Inferior parietal cortex (tissue), 1 donor: ENCODE results near the gene MINDY1.

Experiments
- DNase-seq: peaks from one replicate; pipeline ENCODE4 v3.0.0-alpha.2; 2016; ENCODE audit errors: extremely low spot score

MINDY1 gene

DNA sequence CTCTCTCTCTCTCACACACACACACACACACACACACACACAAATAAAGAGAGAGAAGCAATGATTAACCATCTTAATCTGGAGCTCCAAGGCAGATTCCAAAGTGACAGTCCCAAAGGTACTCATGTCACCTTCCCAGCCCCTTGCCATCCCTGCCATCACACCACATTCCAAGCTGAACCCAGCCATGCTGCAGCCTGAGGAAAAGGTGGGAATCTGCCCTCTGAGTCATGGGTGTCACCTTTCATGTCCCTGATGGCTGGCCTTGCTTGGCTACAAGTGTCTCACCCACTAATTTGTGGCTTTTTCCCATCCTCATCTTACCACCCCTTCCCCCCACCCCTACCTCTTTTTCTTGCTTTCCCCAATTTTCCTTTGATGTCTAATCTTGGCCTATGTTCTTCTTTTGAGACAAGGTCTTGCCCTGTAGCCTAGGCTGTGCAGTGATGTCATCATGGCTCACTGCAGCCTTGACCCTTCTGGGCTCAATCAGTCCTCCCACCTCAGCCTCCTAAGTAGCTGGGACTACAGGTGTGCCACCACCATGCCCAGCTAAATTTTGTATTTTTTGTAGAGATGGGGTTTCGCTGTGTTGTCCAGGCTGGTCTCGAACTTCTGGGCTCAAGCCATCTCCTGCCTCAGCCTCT lies 21.4 kb downstream of the MINDY1 start:
- DNase-seq, result no peak

DNA sequence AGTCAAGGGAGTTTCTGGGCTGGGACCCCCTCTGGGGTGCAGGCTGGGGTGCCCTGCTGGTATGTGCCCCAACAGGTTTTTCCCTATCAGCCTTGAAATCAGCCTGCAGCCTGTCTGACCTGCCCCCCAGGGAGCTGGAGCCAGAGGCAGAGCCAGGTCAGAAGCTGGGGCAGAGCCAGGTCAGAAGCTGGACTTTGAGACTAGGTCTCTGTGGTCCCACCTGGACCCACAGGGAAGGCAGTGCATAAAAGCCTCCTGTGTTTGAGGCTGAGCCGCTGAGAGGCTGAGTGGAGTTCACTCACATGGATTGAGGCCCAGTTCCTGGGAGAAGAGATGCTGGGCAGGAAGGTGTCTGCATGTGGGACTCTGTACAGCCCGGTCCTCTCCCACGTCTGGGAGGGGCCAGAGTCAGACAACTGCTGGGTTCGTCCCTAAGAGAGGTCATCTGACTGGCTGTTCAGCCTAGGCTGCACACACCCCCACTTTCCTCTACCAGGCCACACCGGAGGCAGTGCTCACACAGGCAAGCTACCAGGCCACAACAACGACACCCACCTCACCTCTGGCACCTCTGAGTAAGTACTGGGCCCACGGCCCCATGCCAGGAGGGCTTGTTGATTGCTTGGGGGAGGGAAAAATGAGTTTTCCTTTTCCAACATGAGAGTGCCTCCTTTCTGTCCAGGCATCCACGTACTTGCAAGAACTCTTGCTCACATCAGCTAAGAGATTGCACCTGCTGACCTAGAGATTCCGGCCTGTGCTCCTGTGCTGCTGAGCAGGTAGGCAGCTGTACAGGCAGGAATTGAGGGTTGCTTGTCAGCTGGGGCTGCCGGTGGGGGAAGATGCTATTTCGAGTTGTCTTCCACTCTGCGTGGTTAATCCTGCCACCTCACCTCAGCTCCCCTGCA lies 24.6 kb downstream of the MINDY1 start, which contains the start of gene ANXA9:
TSS of gene ANXA9 (plus strand) at position 488 of the 908 bp plus-strand sequence. CDS start 814 bp downstream, outside the sequence.
- no peak for DNase-seq

DNA sequence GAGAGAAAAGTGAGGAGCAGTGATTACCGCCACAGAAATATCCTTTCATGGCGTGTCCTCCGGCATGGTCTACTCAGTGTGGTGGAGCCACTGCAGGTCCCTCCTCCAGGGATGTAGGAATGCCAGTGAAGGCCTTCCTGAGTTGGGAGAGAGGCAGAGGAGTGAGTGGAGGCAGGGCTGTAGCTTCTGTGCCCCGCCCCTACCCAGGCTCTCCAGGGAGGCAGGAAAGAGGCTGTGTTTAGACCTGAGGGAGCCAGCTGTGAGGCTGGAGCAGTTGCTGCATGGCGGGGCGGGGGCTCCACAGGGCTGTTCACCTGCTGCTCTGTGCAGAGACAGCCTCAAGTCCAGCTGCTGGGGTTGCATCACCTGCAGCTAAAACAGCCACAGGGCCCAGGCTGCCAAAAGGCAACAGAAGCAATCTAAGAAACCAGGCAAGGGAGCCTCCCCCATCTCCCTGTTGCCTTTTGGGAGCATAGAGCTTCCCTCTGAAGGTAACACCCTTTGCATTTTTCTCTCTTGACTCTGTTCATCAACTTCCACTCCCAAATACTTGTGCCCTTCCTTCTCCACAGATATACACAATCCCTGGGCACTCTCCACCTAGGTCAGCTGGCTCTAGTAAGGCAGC lies 25.4 kb downstream of the MINDY1 start:
- no peak for DNase-seq

DNA sequence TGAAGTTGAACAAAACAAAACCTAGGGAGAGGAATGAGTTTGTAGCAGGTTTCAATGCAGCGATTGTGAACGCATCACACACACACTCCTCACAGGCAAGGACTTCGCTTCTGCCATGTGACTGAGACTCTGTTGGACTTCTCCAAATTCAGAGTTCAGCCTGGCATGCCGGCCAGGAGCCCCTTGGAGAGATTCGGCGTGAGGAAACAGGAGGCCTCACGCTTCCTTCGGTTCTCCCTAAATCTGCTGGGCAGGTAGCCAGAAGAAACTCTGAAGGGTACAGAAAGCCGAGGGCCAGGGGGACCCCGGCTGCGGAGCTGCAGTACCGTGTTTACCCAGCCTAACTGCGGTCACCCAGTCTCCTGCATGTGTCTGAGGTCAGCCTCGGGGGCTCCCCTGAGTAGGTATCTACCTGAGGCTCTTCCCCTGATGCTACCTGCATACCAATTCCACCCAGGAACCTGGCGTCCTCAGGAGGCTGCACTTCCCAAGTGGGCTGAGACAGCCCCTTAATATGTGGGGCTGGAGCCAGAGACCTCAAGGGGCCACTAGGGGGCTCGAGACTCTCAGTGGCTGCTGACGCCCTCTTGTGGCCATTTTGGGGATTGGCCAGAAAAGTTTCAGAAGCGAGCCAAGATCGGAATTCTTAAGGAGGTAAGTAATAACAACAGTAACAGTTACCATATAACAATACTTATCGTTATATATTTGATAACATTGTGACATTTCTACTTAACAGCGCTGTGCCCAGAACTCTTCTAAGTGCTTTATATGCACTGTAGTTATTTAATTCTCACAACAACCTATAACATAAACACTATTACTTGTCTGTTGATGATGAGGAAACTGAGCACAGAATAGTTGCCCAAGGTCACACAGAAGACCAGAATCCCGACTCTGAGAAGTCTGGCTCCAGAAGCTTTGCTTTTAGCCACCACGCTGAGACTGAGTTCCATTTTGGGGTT lies 27.3 kb downstream of the MINDY1 start:
- peak; percentile 99 for DNase-seq

DNA sequence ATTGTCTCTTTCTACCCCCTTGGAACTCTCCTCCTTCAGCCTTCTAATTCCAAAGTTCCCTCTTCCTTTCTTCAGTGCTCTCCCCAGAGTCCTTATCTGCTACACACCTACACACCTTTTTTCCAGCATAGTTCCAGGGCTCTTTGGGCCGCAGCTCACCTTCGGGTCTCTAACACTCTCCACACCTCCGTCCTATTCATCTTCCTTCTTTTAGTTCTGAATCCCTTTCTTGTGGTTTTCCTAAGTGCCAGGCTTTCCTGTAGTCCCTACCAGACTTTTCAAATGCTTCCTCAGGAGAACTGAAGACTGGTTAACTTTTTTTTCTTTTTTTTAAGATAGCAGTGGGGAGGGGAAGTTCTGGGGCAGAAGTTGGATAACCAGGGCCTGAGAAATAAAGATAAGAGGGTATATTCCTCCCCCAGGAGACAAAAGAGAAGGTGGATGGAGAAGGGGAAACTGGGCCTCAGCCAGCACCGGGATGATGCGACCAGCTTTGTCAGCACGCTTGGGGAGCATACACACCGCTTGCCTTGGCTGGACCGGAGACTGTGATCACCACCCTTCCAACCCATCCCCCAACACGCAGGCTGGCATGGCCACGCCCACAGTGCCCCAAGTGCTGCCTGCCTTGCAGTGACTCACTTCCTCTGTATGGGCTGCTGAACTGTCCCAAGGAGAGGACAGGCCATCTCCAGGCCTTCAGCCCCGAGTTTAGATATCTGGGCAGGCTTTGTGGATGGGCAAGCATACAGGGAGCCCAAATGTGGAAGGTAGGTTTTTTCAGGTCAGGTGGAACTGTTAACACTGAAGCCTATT lies 29.6 kb downstream of the MINDY1 start:
- peak; percentile 72 for DNase-seq

DNA sequence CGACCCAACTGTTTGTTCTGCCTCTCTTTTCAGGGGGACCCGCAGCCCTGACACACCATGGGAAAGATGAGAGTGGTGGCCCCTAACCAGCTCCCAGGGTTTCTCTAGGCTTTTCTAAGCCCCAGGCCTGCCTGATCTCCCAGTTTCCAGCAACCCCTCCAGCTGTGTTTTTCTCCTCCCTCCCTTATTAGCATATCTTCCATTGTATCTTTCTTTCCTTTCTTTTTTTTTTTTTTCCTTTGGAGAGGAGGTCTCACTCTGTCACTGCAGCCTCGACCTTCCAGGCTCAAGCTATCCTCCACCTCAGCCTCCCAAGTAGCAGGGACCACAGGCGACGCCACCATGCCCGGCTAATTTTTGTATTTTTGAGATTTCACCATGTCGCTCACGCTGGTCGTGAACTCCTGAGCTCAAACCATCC lies 30.3 kb downstream of the MINDY1 start:
- DNase-seq, result no peak

DNA sequence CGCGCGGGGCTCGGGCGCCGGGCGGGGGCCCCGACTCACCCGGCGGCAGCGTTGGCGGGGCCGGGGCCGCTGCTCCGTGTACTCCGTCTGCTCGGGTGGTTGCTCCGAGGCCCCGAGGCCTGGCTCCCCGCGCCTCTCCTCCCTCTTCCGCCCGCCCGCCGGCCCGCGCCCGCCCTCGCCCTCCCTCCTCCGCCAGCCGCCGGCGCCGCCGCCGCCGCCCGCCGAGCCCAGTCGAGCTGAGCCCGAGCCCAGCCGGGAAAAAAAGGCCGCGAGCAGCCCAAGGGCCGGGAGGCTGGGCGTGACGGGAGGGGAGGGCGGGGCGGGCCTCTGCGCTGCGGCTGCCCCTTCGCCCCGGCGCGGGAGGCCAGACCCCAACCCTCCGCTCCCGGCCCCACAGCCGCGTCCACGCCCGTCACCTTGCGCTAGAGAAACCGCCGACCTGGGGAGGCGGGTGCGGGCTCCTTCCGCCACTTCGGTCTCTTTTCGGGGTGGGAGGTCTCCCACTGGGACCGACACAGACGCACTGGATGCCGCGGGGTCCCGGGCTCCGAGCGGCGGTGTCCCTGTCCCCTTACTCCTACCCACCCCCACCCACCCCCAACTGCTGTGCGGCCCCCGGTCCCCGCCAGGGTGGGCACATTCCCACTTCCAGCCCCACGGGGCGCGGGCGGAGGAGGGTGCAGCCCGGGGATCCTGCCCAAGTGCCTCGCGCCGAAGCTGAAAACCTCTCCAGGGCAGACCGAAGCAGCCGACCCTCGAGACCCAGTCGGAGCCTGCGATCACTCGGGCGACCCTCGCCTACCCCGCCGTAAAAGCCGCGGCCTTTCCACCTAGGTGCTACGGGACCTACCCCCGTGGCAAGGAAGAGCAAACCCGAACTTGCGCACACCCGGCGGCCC lies 31.9 kb downstream of the MINDY1 start, which contains the start of gene CERS2:
TSS of gene CERS2 (minus strand) at position 256 of the 899 bp plus-strand sequence. CDS start 5,745 bp downstream, outside the sequence.
- DNase-seq, result no peak

DNA sequence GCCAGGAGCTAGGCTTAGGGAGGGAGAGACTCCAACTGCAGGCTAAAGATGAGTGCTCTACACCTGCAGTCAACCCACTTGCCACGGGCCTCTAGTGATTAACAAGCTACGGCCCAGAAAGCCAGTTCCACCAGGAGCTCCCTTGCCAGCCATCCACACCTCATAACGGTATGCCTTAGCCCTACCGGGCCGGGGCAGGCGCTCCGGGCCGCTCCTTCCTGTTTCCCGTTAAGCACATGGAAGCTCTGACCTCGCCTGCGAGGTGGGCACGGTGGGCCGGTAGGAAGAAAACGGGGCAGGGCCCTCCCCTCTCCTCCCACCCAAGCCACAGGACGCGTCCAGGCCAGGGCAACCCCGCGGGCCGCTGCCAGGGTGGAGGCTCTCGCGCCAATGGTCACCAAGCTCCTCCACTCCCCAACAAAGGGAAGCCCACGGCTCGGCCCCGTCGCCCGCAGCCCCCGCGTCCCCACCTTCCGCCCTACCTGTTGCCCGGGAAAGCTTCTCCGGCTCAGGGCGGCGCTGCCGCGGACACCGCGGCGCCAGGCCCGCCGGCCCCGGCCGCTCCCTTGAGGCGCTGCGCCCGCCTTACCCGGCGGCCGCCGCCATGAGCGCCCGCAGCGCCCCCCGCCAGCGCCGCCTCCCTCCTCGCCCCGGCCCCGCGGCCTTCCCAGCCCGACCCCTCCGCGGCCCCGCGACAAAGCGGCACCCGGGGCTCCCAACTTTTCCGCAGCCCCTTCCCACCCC lies 32.7 kb downstream of the MINDY1 start:
- DNase-seq, result no peak

DNA sequence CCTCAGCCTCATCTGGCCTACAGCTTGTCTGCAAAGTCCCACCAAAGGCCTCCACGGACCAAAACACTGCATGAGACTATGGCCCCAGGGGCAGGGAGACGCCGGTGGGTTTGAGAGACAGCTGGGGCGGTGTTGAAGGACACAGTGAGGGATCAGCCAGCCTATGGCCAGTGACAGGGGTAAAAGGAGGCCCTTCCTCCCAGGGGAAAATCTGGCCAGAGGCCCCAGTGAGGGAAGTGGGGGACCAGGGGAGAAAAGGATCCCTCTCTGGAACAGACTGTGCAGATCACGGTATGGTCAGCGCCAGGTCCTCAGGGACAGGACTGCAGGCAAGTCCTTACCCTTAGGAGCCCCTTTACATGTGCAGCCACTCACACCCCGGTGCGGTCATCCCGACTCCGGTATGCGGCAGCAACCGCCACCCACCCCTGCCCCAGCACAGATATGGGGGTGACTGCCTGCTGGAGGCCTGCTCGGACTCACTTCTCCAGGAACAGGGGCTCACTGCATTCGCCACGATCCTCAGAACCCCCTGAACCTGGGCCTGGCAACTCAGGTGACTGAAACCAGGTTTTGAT lies 33.4 kb downstream of the MINDY1 start:
- DNase-seq, result no peak

DNA sequence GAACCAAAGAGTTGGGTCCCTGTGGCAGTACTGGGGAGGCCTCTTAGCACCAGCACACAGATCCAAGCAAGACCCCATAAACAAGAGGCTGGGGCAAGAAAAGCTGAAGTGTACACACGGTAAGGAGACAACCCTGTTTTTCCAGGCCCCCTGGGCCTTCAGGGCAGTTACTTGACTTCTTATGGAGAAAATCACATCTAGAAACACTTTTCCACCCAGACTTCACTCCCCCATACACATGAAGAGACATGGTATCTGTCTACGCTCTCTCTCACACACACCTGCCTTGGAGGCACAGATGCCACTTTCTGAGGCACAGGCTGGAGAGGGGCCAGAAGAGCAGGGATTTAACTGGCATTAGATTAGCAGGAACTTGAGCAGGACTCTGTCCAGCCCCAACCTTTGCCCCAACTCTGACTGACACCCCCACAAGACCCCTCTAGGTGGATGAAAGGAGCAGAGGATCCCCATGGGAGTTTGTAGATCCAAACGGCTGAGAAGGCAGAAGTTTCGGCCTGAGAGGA lies 34.2 kb downstream of the MINDY1 start:
- no peak for DNase-seq

DNA sequence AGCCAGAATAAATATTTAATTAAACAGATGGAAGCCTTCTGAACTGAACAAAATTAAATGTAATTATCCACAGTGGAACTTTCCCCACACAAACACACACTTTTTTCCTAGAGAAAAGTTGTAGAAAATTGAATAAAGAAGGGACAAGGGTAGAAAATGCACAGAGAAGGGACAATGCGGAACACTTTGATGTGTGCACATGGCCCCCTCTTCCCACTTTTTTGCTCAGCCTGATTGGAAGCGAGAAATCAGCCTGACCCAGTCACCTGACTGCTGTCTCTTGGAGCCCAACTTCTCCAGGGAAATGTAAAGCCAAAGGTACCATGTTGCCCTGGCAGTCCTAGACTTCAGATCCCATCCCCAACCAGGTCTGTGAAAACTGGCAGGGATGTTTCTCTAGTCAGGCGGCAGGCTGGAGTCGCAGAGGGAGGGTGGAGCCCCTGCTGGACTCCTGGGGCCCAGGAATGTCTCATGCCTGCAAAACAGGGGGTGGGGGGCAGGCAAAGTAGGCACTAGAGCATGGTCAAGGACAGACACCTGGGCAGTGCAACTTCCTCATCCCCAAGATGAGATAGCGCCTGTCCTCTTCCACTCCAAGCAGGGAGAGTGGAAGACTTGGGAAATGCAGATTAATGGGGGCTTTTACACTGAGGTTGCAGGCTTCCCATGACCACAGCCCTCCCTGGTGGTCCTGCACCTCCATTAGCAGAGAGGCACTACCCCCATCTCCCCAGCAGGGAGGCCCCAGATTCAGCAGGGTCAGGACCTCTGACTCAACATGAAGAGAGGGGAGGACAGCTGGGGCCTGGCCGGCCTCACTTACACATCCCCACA lies 34.9 kb downstream of the MINDY1 start:
- no peak for DNase-seq

DNA sequence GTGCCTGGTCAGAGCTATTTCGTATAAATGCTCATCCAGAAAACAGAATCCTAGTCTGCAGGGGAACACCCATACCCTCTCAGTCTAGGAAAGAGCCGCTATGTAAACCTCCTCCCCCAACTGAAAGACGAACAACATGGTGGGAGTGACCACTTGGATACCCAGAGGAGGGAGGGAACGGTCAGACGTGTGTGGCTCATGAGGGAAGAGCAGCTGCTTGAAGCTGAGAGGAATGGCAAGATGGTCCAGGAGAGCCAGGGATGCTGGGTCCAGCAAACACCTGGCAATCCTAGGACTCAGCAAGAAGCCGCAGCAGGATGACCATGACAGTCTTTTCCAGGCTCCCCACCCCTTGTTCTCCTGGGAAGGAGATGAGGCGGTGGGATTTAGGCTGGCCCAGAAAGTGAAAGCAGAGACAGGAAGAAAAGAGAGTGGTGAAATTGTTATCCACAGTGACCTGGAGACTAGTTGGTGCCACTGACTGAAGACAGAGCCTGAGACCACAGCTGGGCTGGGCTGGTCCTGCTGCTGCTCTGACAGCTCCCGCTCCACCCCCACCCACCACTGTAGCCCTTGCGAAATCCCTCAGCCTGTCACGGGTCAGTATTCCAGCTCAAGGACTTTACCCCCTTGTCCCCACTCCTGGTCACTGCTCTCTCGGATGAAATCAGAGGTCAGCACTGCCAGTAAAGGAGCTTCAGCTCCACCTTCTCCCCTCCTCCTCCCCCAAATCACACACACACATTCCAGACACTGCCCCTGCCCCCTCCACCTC lies 35.7 kb downstream of the MINDY1 start:
- no peak for DNase-seq

DNA sequence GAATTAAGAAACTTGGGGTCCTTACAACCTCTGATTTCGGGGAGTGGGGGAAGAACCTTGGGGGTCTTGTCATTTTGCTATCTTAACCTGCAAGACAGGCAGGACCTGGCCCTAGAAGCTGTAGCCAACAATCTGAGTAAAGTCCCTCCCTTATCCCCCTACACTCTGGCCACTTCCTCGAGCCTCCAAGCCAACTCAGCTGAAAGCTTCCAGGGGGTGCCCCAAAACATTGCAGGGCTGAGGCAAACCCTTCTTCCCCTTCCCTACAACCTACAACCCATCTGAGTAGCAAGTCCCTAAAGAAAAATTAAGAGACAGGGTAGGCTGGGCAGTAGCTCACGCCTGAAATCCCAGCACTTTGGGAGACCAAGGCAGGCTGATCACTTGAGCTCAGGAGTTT lies 37.1 kb downstream of the MINDY1 start:
- no peak for DNase-seq

DNA sequence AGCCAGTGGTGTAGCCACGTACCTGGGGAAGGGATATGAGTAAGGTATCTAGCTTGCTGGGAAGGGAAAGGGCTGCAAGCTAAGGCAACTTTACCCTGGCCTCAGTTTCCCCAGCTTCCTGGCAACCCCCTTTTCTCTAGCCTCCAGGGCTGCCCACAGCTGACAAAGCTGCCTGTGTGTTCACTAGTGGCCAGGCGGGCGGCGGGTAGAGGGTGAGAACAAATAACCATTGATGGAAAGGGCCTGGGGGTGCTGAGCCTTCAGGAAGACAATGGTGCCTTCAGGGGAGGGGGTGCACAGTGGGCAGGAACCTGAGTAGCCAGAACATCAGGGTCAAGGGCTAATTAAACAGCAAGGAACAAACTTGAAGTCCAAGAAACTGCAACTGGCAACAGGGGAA lies 38.2 kb downstream of the MINDY1 start:
- no peak for DNase-seq

DNA sequence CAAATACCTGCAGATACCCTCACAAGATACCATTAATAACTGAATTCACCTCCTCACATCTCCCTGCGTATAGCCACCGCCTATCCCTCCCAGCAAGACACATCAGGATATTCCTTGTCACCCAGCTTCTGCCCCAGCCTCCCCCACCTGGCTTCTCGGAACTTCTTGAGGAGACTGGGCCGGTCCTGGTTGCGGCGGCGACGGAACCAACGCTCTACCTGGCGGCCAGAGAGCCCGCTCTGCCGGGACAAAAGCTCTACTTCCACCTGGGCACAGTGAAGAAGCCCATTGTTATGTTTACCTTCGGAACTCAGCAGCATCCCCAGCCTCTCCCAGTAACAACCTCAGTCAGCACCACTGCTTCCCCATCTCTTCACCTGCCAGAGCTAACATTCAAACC lies 38.8 kb downstream of the MINDY1 start:
- DNase-seq, result no peak

DNA sequence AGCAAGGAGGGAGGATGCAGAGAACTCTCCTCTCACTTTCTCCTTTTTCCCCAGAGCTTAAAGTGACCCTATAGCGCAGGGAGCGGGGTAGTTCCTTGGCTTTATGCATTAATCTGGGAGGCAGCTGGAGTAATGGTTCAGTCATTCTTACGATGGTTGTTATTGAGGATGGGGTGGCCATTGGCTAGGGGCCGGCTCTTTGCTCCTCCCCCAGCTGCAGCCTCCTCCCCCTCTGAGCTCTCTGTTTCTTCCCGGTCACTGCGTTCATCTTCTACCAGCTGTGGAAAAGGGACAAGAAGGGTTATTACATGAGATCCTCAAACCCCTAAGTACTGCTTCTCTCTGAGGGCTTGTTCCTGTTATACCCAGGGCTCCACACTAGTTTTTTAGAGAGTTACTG lies 40.7 kb downstream of the MINDY1 start:
- DNase-seq, result no peak
